Heart left ventricle (tissue), 16 donors: ENCODE data around the gene RNLS. TPM values are rescaled to one million over a fixed set of nuclear protein-coding genes. Genes with fewer than 3 reads are reported as not detected.
A peak's percentile ranks its signal among the peaks of the same experiment; 100 is the strongest.

Source experiments
- ATAC-seq, 4 donors: fragments of 200-7000 bp; cut with Tn5 transposase; one replicate each; pipeline ENCODE4 v1.9.1; 2020 to 2022; ENCODE audit warnings: moderate library complexity in 4 of 4, mild to moderate bottlenecking in 3 of 4, moderate number of reproducible peaks in 1 of 4
- DNase-seq, 5 donors: peaks; one replicate each; pipeline ENCODE4 v3.0.0-alpha.2; 2020
- H3K27ac ChIP-seq, 12 donors: fragments of 200-600 bp; sonication (generic) in 4 of 12; one replicate each; pipeline versions ENCODE4 v1.5.0 to v1.8.0; 2016 to 2022; ENCODE audit warnings: mild to moderate bottlenecking in 2 of 12
- H3K27me3 ChIP-seq, 9 donors: fragments of 200-600 bp; sonication (generic) in 2 of 9; one replicate each; pipeline versions ENCODE4 v1.5.1 to v1.8.0; 2016 to 2022; ENCODE audit warnings: mild to moderate bottlenecking in 3 of 9
- H3K36me3 ChIP-seq, 9 donors: fragments of 200-600 bp; sonication (generic) in 2 of 9; one replicate each; pipeline versions ENCODE4 v1.5.0 to v1.8.0; 2018 to 2022; ENCODE audit warnings: mild to moderate bottlenecking in 2 of 9
- H3K4me1 ChIP-seq, 12 donors: fragments of 200-600 bp; sonication (generic) in 4 of 12; one replicate each; pipeline versions ENCODE4 v1.5.0 to v1.8.0; 2016 to 2022; ENCODE audit warnings: mild to moderate bottlenecking in 3 of 12
- H3K4me3 ChIP-seq, 12 donors: fragments of 200-600 bp; sonication (generic) in 4 of 12; one replicate each; pipeline versions ENCODE4 v1.5.0 to v1.8.0; 2017 to 2022; ENCODE audit warnings: mild to moderate bottlenecking in 9 of 12, moderate library complexity in 4 of 12
- H3K9me3 ChIP-seq, 12 donors: fragments of 200-600 bp; sonication (generic) in 4 of 12; one replicate each; pipeline versions ENCODE4 v1.5.0 to v1.8.0; 2016 to 2022; ENCODE audit warnings: mild to moderate bottlenecking in 1 of 12
- CTCF ChIP-seq, 12 donors: fragments of 200-600 bp; sonication (generic) in 4 of 12; IDR thresholded peaks; one replicate each; pipeline versions ENCODE4 v1.5.0 to v1.8.0; 2018 to 2022; ENCODE audit warnings: antibody characterized with exemption in 12 of 12, mild to moderate bottlenecking in 5 of 12
- POLR2A ChIP-seq, 2 donors: fragments of 450-650 bp; IDR thresholded peaks; one replicate each; pipeline ENCODE4 v1.6.1; 2017; ENCODE audit warnings: antibody characterized with exemption in 2 of 2, mild to moderate bottlenecking in 2 of 2, moderate library complexity in 2 of 2
- WGBS, 4 donors: extraction: QIAGEN DNeasy Blood & Tissue Kit in 2 of 4; methylation state at CpG; one replicate each; pipeline versions ENCODE4 v1.1.5 to v1.1.7; 2013 to 2018; 5-methylcytosine and 5-hydroxymethylcytosine counted together
- intact Hi-C, 10 donors: fragments of 100-400 bp; cut with DNase I; formaldehyde crosslinking; loops; one replicate each; pipeline versions ENCODE4 v1.11.1 to v1.14.2; 2022
- polyA plus RNA-seq, 2 donors: library from polyadenylated mRNA; stranded (reverse); fragments of 200-250 nt; gene quantifications; one replicate each; pipeline ENCODE4 v1.2.3, GENCODE V29; 2013
- total RNA-seq, 9 donors: library from RNA; depleted of rRNA in 2 of 9; stranded (reverse); fragments of >200 nt in 2 of 9; fragmentation: NEBNext Ultra II Directional in 3 of 9; extraction: Animal tissue kit (Norgen Biotek cat#: 25700) in 3 of 9; gene quantifications; one replicate each; pipeline versions ENCODE4 v1.1.0 to v1.2.4, GENCODE V29; 2016 to 2023
- donor health status: ischemic (EF 13 %, LVEDD 7.1; RV severe dilation, severe dysfunction).
- donor health status: healthy with polysubstance abuse.
- donor health status: DM: no; HTN: yes; CAD: no.
- donor health status: DM: no; HTN: no; CAD: no.
- donor health status: ischemic (EF 25% LVEDD 6.9; RV normal size, moderate dysfunction).
- donor health status: ischemic (EF 25% LVEDD 5.7; RV mildly dilated, moderate dysfunction).
- donor health status: healthy.
- donor health status: DM: yes; HTN: yes; CAD: no.
- donor health status: ischemic (EF 35%, LVEDD 5.7; RV mildly dilated, moderate dysfunction).
- donor health status: nonischemic (EF 11% LVEDD 7.7; RV severe dilation, severe dysfunction).
- donor health status: DM: yes; HTN: yes; CAD: no.
- donor health status: PGD.
- donor health status: ischemic (EF 29% LVEDD 5.4; RV normal size, mild dysfunction).
- donor health status: nonischemic (EF 23%, LVEDD 6.1; RV moderate dilation, normal function).

Gene RNLS
- total and polyA plus RNA-seq, 11 donors = 6.6 to 30.7 (median 15.1) TPM

- DNase-seq = peak; percentile 52 to 65 (median 63)
- WGBS, 4 donors = 36 to 42% (median 39%) methylated on average over 8 of the region's 8 CpGs
- intact Hi-C loops = loop anchor here in 3 of 10 donors (2.0 to 10.0 kb wide), 3 partner anchors 15 to 183 kb away; no protein-coding TSS in a partner anchor
Observed at GRCh38 chr10:88227342-88228018, 355.6 kb downstream of the RNLS start.

GRCh38 chr10:88226891-88227290 lies 356.2 kb downstream of the RNLS start:
- no peak for TF ChIP-seq POLR2A (IDR thresholded peaks at IDR 0.05)
- no peak for TF ChIP-seq CTCF (IDR thresholded peaks at IDR 0.05)
- DNase-seq = no peak
- peak overlapping the region; percentile 34 to 81 (median 66) for H3K27ac ChIP-seq
- no peak for ATAC-seq
- WGBS, 4 donors = 87 to 95% (median 93%) methylated on average over 1 of the region's 1 CpG
- H3K4me3 ChIP-seq = no peak overlapping the region
- H3K9me3 ChIP-seq = peaks cover 0 to 3% (median 0%) of the 10 kb centered on the region in 12 donors
- H3K36me3 ChIP-seq = no peaks in the 10 kb centered on the region
- intact Hi-C loops = loop anchor here in 3 of 10 donors (2.0 to 10.0 kb wide), 3 partner anchors 16 to 182 kb away; no protein-coding TSS in a partner anchor
- H3K4me1 ChIP-seq = peaks cover 0 to 51% (median 26%) of the 10 kb centered on the region in 12 donors
- no peaks in the 10 kb centered on the region for H3K27me3 ChIP-seq

More at GRCh38 chr10:88227342-88228018, 355.6 kb downstream of the RNLS start:
- Histone ChIP-seq H3K27me3 (no peaks in the 10 kb centered on the region), H3K4me1 (peaks cover 0 to 56% (median 32%) of the 10 kb centered on the region in 12 donors), H3K36me3 (no peaks in the 10 kb centered on the region), H3K27ac (peak overlapping the region; percentile 34 to 81 (median 66)), H3K9me3 (peaks cover 0 to 3% (median 0%) of the 10 kb centered on the region in 12 donors), H3K4me3 (no peak overlapping the region)
- peak; percentile 85 to 88 (median 87) for ATAC-seq
- TF ChIP-seq POLR2A (IDR thresholded peaks at IDR 0.05) (no peak), CTCF (IDR thresholded peaks at IDR 0.05) (no peak)

GRCh38 chr10:88226071-88226659 lies 357.0 kb downstream of the RNLS start:
- TF ChIP-seq POLR2A (IDR thresholded peaks at IDR 0.05) (no peak), CTCF (IDR thresholded peaks at IDR 0.05) (no peak)
- Histone ChIP-seq H3K27me3 (no peaks in the 10 kb centered on the region), H3K4me3 (no peak overlapping the region), H3K36me3 (no peaks in the 10 kb centered on the region), H3K27ac (peak overlapping the region in 11 of 12 donors; percentile 28 to 81 (median 63)), H3K9me3 (peaks cover 0 to 3% (median 0%) of the 10 kb centered on the region in 12 donors), H3K4me1 (peaks cover 0 to 50% (median 26%) of the 10 kb centered on the region in 12 donors)
- 10 to 44% (median 30%) methylated on average over 2 of the region's 2 CpGs for WGBS, 4 donors
- intact Hi-C loops = loop anchor here in 3 of 10 donors (2.0 to 10.0 kb wide), 3 partner anchors 17 to 181 kb away; no protein-coding TSS in a partner anchor
- DNase-seq = no peak
- ATAC-seq = peak; percentile 8 to 73 (median 31)

Other genes with a start within 250 kb of the RNLS start
- not detected for gene LIPJ, start 3.4 kb upstream of the RNLS start, total RNA-seq
- under 1 TPM in 1 of 2 donors, not detected in 1; 0.03 TPM for gene LIPJ, start 3.4 kb upstream of the RNLS start, polyA plus RNA-seq
- gene LIPF, start 81.1 kb upstream of the RNLS start, total RNA-seq = not detected
- 1 to 10 TPM in 1 of 2 donors, not detected in 1; 1.0 TPM for gene LIPF, start 81.1 kb upstream of the RNLS start, polyA plus RNA-seq
- not detected for gene LIPK, start 122.9 kb upstream of the RNLS start, total RNA-seq
- not detected for gene LIPK, start 122.9 kb upstream of the RNLS start, polyA plus RNA-seq
- gene LIPN, start 176.7 kb upstream of the RNLS start, total RNA-seq = under 1 TPM in 1 of 9 donors, not detected in 8; 0.43 TPM
- not detected for gene LIPN, start 176.7 kb upstream of the RNLS start, polyA plus RNA-seq
- not detected for gene LIPM, start 219.4 kb upstream of the RNLS start, total RNA-seq
- gene LIPM, start 219.4 kb upstream of the RNLS start, polyA plus RNA-seq = not detected